Activated CD4-positive, alpha-beta memory T cell treated with anti-CD3 and anti-CD28 coated beads for 36 hours (primary cell): ENCODE measurements around the gene MYO5B. TPM values are rescaled to one million over a fixed set of nuclear protein-coding genes. Genes with fewer than 3 reads are reported as not detected.

ENCODE experiments used
- CTCF ChIA-PET: fragments of 350-600 bp; sonication (Branson Sonifier 250); formaldehyde crosslinking; loops from one replicate; lab custom pipeline; 2021; ENCODE audit warnings: antibody characterized with exemption, inconsistent platforms; lab: Charles Lee
- POLR2A ChIA-PET: fragments of 350-600 bp; sonication (Branson Sonifier 250); formaldehyde crosslinking; loops from one replicate; lab custom pipeline; 2021; ENCODE audit warnings: antibody characterized with exemption; lab: Charles Lee
- DNase-seq: peaks from one replicate; pipeline ENCODE4 v3.0.0-alpha.2; 2020
- H3K27ac Mint-ChIP-seq: one replicate; pipeline ENCODE4 v1.8.0; 2021; ENCODE audit warnings: mixed read lengths
- H3K27me3 Mint-ChIP-seq: one replicate; pipeline ENCODE4 v1.8.0; 2021; ENCODE audit warnings: mixed read lengths
- H3K36me3 Mint-ChIP-seq: one replicate; pipeline ENCODE4 v1.8.0; 2021; ENCODE audit warnings: mixed read lengths
- H3K4me1 Mint-ChIP-seq: one replicate; pipeline ENCODE4 v1.8.0; 2021; ENCODE audit warnings: low read depth, mixed read lengths
- H3K4me3 Mint-ChIP-seq: one replicate; pipeline ENCODE4 v1.8.0; 2021; ENCODE audit warnings: mild to moderate bottlenecking, mixed read lengths
- H3K9me3 Mint-ChIP-seq: one replicate; pipeline ENCODE4 v1.8.0; 2021; ENCODE audit warnings: mixed read lengths
- intact Hi-C: fragments of 100-400 bp; cut with micrococcal nuclease; formaldehyde crosslinking; loops from one replicate; pipeline ENCODE4 v1.15.1; 2023
- total RNA-seq, 2 experiments: library from RNA; stranded (reverse); gene quantifications; one replicate each; pipeline ENCODE4 v1.2.3, GENCODE V29; 2021

MYO5B gene
- total RNA-seq, 2 experiments from 2014 or later: 0.02 to 0.21 TPM

DNA sequence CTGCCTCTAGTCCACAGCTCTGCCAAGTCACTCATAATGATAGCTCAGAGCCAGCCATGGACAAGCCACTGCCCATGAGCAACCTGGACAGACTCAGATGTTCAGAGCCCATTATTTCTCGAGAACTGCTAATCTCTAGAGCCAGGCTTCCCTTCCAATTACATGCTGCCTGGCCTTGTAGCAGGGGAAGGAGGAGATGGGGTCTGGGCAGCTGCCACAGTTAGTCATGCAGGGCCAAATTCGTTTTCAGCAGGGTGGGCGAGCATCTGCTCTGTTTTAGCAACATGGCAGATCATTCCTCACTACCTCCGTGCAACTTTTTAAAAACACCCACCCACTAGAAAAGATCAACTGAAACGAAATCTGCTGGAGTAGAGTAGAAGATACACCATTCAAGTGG lies 141.8 kb downstream of the MYO5B start:
- intact Hi-C loops: no loop called here
- CTCF ChIA-PET: interaction anchor here (1.0 kb wide), 1 partner anchor 304 kb away, joined by 3 read pairs; no protein-coding TSS in a partner anchor
- H3K36me3 Mint-ChIP-seq: no peaks in the 10 kb centered on the region

DNA sequence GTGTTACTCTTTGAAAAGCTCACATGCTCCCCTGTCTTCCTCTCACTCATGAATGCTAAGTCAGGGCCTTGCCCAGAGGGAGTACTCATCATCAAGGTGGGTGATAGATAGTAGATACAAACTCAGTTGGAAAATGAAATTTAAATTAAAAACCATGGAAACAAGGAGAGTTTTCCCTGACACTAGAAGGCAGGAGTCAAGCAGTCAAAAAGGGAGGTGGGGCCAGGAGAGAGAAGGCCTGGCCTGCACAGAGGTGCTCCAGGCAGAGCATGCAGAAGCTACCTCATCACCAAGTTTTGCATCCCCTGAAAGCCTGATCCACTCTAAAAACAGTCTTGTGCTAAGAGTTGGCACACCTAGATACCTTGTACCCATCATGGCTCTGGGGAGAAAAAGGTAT lies 143.7 kb downstream of the MYO5B start:
- no peaks in the 10 kb centered on the region for H3K4me1 Mint-ChIP-seq

More for the DNA sequence above, 141.8 kb downstream of the MYO5B start:
- Mint-ChIP-seq H3K4me1 (no peaks in the 10 kb centered on the region), H3K4me3 (no peak overlapping the region), H3K27ac (no peak overlapping the region), H3K27me3 (peaks cover 6% of the 10 kb centered on the region), H3K9me3 (no peaks in the 10 kb centered on the region)
- DNase-seq: no peak
- POLR2A ChIA-PET: no interaction called here

DNA sequence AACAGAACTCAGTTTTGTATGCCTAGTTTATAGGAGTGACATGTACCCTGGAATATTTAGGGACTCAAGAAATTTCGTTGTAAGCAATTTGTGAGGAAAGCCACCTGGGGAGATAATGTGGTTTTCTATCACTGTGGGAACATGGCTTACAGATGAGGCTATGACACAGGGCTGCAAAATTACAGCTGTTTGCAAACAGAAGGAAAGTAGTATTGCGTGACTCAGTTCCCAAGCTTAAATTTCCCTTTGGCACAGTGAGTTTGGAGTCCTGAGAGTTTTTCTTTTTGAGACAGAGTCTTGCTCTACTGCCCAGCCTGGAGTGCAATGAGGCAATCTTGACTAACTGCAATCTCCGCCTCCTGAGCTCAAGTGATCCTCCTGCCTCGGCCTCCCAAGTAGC lies 149.8 kb downstream of the MYO5B start:
- POLR2A ChIA-PET: no interaction called here

More for the DNA sequence above, 143.7 kb downstream of the MYO5B start:
- Mint-ChIP-seq H3K27ac (no peak overlapping the region), H3K36me3 (no peaks in the 10 kb centered on the region), H3K27me3 (peaks cover 3% of the 10 kb centered on the region), H3K9me3 (no peaks in the 10 kb centered on the region), H3K4me3 (no peak overlapping the region)
- ChIA-PET CTCF (interaction anchor here (0.5 kb wide), 1 partner anchor 516 kb away, joined by 3 read pairs; no protein-coding TSS in a partner anchor), POLR2A (no interaction called here)
- no peak for DNase-seq
- intact Hi-C loops: no loop called here

DNA sequence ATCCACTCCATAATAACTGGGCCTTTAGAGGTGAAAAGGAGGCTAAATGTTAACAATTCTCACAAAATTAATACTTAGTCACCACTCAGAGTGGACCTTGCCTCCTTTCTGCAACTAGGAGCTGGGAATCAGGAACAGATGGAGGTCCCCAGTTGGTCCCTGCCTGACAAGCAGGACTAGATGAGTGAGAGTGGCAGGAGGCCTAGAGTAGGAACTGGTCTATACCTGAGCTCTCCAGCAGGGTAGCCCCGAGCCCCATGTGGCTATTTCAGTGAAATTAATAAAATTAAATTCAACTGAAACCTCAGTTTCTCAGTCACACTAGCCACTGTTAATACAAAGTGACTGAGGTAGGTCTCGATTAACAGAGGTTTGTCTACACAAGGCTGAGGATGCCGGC lies 150.5 kb downstream of the MYO5B start:
- H3K9me3 Mint-ChIP-seq: no peaks in the 10 kb centered on the region
- no peaks in the 10 kb centered on the region for H3K4me1 Mint-ChIP-seq
- ChIA-PET POLR2A (no interaction called here), CTCF (no interaction called here)
- H3K27me3 Mint-ChIP-seq: peaks cover 5% of the 10 kb centered on the region
- H3K4me3 Mint-ChIP-seq: no peak overlapping the region
- DNase-seq: no peak
- intact Hi-C loops: no loop called here
- H3K27ac Mint-ChIP-seq: no peak overlapping the region
- H3K36me3 Mint-ChIP-seq: no peaks in the 10 kb centered on the region

More for the DNA sequence above, 149.8 kb downstream of the MYO5B start:
- CTCF ChIA-PET: no interaction called here
- intact Hi-C loops: no loop called here
- Mint-ChIP-seq H3K36me3 (no peaks in the 10 kb centered on the region), H3K9me3 (no peaks in the 10 kb centered on the region), H3K4me1 (no peaks in the 10 kb centered on the region), H3K27ac (no peak overlapping the region), H3K27me3 (peaks cover 5% of the 10 kb centered on the region), H3K4me3 (no peak overlapping the region)
- DNase-seq: no peak

DNA sequence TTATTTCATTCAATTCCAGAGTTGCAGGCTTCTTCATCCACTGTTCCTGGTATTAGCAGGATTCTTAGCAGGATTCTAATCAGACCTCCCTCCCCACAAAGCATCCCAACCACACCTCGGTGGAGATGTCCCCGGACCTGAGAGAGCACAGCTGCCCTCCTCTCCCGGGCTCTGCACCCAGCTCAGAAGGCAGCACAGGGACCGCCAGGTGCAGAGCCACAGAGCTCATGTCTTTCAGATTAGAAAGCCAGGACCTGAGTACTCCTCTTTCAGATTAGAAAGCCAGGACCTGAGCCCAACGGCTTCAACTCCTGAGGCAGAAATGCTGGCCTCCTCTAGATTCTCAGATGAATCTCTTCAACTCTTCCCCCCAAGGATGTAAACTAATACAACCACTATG lies 152.3 kb downstream of the MYO5B start:
- no peak overlapping the region for H3K27ac Mint-ChIP-seq
- ChIA-PET POLR2A (no interaction called here), CTCF (no interaction called here)
- intact Hi-C loops: no loop called here
- no peaks in the 10 kb centered on the region for H3K36me3 Mint-ChIP-seq
- DNase-seq: no peak
- no peaks in the 10 kb centered on the region for H3K9me3 Mint-ChIP-seq
- H3K27me3 Mint-ChIP-seq: peaks cover 5% of the 10 kb centered on the region
- no peak overlapping the region for H3K4me3 Mint-ChIP-seq
- H3K4me1 Mint-ChIP-seq: no peaks in the 10 kb centered on the region

DNA sequence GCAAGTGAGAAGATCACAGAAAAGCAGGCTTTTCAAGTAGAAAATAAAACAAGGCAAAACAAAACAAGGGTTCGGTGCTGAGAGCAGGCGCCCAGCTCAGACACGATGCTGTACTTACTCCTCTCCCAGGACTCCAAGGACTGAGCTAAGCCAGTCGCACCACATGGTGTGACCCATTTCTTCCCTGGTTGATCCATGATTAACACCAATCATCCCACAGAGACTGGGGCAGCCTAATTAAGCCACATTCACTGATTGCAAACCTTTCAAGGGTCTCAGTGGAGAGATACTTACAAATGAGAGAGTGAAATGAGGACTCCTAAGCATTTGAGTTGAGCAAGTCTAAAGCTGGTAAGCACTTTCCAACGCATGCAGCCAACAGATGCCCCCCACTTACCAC lies 155.2 kb downstream of the MYO5B start:
- no peaks in the 10 kb centered on the region for H3K36me3 Mint-ChIP-seq
- intact Hi-C loops: no loop called here

DNA sequence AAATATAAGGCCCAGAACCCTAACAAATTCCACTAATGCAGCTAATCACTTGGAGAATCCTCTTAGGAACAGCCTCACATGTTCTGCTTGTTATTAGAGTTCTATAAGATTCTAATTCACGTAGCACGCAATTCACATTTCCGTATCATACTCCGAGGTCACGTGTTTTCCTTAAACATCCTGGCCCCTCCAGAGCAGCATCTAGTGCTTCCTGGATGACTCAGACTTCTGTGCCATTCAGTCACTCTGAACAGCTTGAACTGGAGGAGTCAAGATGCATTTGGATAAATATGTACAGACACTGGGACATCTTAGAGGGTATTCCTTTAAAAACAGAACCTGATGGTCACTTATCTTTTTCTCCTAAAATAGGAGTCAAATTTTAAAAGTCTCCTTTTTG lies 156.5 kb downstream of the MYO5B start:
- DNase-seq: no peak
- H3K36me3 Mint-ChIP-seq: no peaks in the 10 kb centered on the region
- ChIA-PET POLR2A (no interaction called here), CTCF (no interaction called here)
- H3K27me3 Mint-ChIP-seq: peaks cover 10% of the 10 kb centered on the region
- intact Hi-C loops: no loop called here
- H3K9me3 Mint-ChIP-seq: no peaks in the 10 kb centered on the region
- no peak overlapping the region for H3K27ac Mint-ChIP-seq
- no peak overlapping the region for H3K4me3 Mint-ChIP-seq
- H3K4me1 Mint-ChIP-seq: no peaks in the 10 kb centered on the region

More for the DNA sequence above, 155.2 kb downstream of the MYO5B start:
- ChIA-PET POLR2A (no interaction called here), CTCF (no interaction called here)
- Mint-ChIP-seq H3K4me1 (no peaks in the 10 kb centered on the region), H3K9me3 (no peaks in the 10 kb centered on the region), H3K4me3 (no peak overlapping the region), H3K27me3 (peaks cover 10% of the 10 kb centered on the region), H3K27ac (no peak overlapping the region)
- no peak for DNase-seq

DNA sequence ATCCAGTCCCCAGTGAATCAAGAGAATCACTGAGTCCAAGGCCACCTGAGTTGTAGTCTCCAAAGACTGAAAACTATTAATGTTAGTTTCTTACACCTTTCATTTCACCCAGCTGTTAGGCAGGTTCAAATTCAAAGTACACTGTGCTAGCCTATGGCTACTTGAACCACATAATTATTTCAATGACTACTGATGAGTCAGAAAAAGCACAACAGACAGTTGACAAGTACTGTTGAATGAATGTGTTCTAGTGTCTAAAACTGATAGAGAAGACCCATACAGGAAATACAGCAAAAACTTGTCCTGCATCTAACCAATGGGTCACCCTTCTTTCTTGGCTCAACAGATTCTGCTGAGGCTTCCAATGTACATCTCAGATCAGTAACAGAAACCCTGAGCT lies 160.9 kb downstream of the MYO5B start:
- H3K27ac Mint-ChIP-seq: no peak overlapping the region
- no peak for DNase-seq
- intact Hi-C loops: no loop called here
- peaks cover 12% of the 10 kb centered on the region for H3K27me3 Mint-ChIP-seq
- H3K9me3 Mint-ChIP-seq: no peaks in the 10 kb centered on the region
- no peak overlapping the region for H3K4me3 Mint-ChIP-seq
- ChIA-PET POLR2A (no interaction called here), CTCF (no interaction called here)
- no peaks in the 10 kb centered on the region for H3K4me1 Mint-ChIP-seq
- no peaks in the 10 kb centered on the region for H3K36me3 Mint-ChIP-seq

DNA sequence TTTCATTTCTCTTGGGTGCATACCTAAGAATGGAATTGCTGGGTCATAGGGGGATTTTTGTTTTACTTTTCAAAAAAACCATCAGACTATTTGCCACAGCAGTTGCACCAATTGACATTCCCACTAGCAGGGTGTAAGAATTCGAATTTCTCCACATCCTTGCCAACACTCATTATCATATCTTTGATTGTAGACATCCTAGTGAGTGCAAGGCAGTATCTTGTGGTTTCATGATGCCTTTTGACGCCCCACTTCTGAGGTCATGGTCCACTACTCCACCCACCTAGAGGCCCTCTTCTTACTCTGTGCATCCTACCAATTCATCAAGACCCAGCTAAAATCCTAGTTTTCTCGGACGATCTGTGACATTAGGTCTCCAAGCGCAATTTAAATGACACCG lies 161.9 kb downstream of the MYO5B start:
- H3K9me3 Mint-ChIP-seq: no peaks in the 10 kb centered on the region
- H3K27ac Mint-ChIP-seq: no peak overlapping the region
- CTCF ChIA-PET: no interaction called here
- intact Hi-C loops: no loop called here
- peaks cover 14% of the 10 kb centered on the region for H3K27me3 Mint-ChIP-seq
- POLR2A ChIA-PET: no interaction called here
- no peak overlapping the region for H3K4me3 Mint-ChIP-seq
- no peak for DNase-seq
- no peaks in the 10 kb centered on the region for H3K4me1 Mint-ChIP-seq
- no peaks in the 10 kb centered on the region for H3K36me3 Mint-ChIP-seq

DNA sequence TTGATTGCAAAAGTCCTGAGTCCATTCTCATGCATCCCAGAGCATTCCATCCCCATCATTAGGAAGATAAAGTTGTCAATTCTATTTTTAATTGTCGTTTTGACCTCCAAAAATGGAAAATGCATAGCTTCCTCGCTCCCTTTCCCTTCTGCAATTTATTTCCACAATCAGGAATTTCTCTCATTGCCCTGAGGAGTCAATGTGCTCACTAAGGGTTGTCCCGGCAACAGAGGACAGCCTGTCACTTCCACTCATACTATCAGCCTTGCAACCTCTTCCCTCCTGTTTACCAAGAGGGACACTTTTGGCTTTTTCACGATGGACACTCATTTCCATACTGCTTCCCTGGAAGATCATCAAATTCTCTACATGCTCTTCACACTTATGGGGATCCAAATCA lies 164.8 kb downstream of the MYO5B start:
- intact Hi-C loops: no loop called here
- no peak for DNase-seq
- H3K27ac Mint-ChIP-seq: no peak overlapping the region
- CTCF ChIA-PET: no interaction called here
- peaks cover 15% of the 10 kb centered on the region for H3K27me3 Mint-ChIP-seq
- H3K36me3 Mint-ChIP-seq: no peaks in the 10 kb centered on the region
- no peak overlapping the region for H3K4me3 Mint-ChIP-seq
- H3K4me1 Mint-ChIP-seq: no peaks in the 10 kb centered on the region
- POLR2A ChIA-PET: no interaction called here
- H3K9me3 Mint-ChIP-seq: peaks cover 5% of the 10 kb centered on the region

DNA sequence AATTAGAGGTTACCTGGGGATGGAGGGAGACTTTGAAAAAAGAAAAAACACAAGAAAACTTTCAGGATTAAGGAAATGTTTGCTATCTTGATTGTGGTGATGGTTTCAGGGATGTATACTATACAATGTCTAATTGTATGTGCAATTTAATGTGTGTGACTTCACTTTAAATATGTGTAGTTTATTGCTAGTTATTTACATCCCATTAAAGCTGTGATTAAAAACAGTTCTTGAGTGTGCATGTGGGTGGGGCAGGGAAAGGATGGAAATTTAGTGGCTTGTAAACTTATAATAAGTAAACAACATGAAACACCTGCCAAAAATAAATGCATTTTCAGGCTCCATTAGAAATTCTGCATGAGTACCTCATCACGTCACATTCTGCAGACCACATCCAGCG lies 167.0 kb downstream of the MYO5B start:
- H3K4me3 Mint-ChIP-seq: no peak overlapping the region
- peaks cover 6% of the 10 kb centered on the region for H3K9me3 Mint-ChIP-seq
- ChIA-PET POLR2A (no interaction called here), CTCF (no interaction called here)
- peaks cover 13% of the 10 kb centered on the region for H3K27me3 Mint-ChIP-seq
- no peaks in the 10 kb centered on the region for H3K4me1 Mint-ChIP-seq
- intact Hi-C loops: no loop called here
- DNase-seq: no peak
- H3K27ac Mint-ChIP-seq: no peak overlapping the region
- no peaks in the 10 kb centered on the region for H3K36me3 Mint-ChIP-seq

DNA sequence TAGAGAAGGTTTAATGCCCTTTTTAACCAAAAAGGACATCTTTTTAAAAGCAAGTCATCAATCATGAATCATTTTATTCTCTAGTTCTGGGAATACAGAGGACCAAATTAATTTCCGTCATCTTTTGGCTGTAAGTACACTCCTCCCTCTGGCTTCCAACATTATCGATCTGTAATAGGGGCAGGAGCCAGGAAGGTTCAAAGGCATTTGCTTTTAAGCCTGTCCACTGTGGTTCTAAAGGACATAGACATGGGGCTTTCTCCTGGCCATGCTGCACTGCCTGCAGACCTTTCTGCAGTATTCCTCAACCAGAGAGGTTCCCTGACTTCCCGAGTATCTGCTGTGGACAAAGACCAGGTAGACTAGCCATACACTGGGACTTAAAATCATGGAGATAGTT lies 170.5 kb downstream of the MYO5B start:
- Mint-ChIP-seq H3K36me3 (no peaks in the 10 kb centered on the region), H3K27ac (no peak overlapping the region)
- CTCF ChIA-PET: no interaction called here

DNA sequence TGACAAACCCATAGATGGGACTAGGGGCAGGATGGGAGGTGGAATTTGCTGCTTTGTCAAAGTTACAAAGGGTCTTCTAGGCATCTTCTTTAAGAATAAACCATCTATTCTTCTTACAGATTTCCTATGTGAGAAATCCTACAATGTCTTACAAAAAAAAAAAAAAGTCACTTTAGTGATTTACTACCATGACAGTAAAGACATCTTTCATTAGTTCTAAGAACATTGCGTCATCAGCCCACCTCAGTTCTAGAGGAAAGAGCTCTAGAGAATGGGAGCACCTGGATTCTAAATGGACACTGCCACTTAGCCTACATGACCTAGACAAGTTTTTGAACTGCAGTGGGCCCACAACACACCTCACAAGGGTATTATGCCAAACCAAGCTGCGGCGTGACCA lies 172.0 kb downstream of the MYO5B start:
- intact Hi-C loops: no loop called here
- no peaks in the 10 kb centered on the region for H3K36me3 Mint-ChIP-seq
- ChIA-PET POLR2A (no interaction called here), CTCF (no interaction called here)
- peaks cover 35% of the 10 kb centered on the region for H3K27me3 Mint-ChIP-seq
- H3K9me3 Mint-ChIP-seq: peaks cover 6% of the 10 kb centered on the region
- H3K27ac Mint-ChIP-seq: no peak overlapping the region
- no peak overlapping the region for H3K4me3 Mint-ChIP-seq
- no peaks in the 10 kb centered on the region for H3K4me1 Mint-ChIP-seq
- DNase-seq: no peak

More for the DNA sequence above, 170.5 kb downstream of the MYO5B start:
- H3K27me3 Mint-ChIP-seq: peaks cover 32% of the 10 kb centered on the region
- POLR2A ChIA-PET: no interaction called here
- H3K4me3 Mint-ChIP-seq: no peak overlapping the region
- intact Hi-C loops: no loop called here
- H3K9me3 Mint-ChIP-seq: peaks cover 6% of the 10 kb centered on the region
- no peak for DNase-seq
- no peaks in the 10 kb centered on the region for H3K4me1 Mint-ChIP-seq
